NCI-H146 treated with DMSO at 0.1 percent for 48 hours (cell line): Measurements from ENCODE around the gene ANKRD35.
A peak's percentile ranks its signal among the peaks of the same experiment; 100 is the strongest.

Experiments used
- DNase-seq: peaks from one replicate; lab custom pipeline; 2025; ENCODE audit not compliant: unreplicated experiment; lab: John Stamatoyannopoulos, UW

Gene ANKRD35

DNA sequence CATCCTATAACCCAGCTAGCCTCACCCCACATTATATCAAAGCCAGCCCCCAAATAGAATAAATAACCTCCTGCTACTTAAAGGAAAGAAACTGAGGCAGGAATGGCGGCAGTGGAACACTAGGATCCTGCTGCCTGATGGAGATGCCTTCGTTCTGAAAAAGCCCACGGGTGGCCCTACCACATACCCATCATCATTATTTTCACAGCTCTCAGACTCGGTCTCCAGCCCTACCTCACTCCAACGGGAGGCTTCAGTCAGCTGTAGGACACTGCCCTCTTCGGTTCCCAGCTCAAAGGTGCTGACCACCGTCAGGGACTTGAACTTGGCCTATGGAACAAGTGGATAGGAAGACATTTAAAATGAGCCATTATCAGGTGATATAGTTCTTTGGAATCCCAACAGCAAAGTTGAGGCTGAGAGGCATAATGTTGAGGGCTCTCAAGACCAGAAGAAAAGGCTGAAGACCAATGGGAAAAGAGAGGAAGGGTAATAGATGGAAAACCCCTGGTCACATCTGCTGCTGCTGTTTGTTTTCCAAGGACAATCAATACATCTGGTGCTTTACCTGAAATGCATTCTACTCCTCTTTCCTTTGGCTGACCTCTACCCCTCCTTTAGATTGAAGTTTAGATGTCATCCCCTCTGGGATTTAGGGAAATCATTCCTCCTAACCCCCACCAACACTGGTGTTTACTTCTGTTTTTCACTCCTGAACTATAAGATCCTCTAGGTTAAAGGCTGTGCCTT is 7.8 kb upstream of the ANKRD35 start:
- no peak for DNase-seq

DNA sequence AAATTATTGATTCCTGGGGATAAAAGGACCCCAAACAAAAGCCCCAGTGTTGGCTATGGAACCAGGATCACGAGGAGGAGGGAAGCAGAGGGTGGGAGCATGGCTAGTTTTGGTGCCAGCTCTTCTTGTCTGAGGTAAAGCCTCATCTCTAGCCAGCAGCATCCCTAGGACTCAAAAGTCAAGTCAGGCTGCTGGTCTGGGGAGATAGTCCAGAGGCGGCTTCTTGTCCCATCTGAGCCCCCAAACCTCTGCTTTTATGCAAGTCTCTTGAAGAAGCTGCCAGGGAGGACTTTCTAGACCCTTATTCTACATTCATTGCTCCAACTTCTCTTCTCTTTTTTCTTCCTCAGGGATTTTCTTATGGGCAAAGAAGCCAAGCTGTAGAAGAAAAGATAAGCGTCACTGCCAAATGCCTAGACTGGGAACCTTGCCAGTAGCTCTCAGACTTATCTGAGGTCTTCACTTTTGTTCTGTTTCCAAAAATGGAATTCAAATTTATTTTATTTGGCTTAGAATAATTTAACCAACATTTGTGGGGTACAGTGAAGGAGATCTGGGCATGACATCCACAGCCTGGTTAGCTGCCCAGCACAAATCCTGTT is 6.9 kb upstream of the ANKRD35 start:
- no peak for DNase-seq

DNA sequence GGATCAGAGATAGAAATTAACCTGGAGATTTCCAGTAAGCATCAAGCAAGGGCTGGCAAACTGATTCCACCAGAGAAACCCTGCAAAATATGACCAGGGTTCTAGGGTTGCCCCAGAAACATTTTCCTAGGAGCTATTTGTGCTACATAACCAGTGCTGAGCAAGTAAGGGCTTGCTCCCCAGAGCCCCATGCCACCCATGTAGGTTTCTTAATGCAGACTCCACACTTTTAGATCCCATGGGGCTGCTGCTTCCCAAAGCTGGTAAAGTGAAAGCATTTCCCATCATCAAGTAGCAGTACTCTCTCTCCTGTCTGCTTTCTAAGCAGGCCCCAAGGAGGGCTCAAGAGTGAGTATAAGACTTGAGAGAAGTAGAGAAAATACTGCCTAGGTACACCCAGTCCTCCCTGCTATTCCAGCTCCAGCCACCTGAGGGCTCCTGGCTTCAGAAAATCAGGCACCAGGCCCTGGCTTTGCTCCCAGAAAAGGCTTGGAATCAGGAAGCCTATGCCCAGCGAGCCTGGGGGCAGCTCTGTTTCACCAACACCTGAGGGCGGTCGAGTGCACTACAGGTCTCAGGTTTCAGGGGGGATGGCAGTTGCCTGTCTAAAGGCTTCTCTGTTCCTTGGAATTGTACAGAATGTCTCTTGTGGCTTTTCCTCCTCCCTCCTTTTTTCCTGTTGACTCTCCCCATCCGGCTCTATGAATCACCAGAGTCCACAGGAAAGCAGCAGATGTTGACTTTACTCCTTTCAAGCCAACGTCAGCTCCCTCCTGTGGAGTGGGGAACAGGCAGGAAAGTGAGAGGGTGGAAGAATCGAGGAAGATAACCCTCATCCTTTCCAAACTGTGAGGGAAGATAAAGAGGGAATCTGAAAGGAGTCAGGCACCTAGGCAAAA is 6.2 kb upstream of the ANKRD35 start:
- peak; percentile 98 for DNase-seq

DNA sequence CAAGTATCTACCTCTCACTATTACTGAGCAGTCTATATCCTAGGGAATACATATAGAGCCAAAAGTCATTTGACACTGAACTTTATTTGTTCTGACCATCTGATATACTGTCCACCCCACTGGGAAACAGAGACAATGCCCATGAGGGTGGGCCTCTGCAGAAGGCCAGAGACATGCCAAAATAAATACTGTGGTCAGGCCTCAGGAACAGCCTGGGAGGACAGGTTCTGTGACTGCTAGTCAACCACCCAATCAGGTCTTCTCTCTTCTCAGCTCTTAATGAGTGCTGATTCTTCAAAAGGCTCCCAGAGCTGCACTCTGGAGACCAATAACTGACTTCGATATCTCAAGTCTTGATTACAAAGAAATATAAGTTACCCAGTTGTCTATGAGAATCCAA is 5.5 kb upstream of the ANKRD35 start:
- DNase-seq, result peak; percentile 54

DNA sequence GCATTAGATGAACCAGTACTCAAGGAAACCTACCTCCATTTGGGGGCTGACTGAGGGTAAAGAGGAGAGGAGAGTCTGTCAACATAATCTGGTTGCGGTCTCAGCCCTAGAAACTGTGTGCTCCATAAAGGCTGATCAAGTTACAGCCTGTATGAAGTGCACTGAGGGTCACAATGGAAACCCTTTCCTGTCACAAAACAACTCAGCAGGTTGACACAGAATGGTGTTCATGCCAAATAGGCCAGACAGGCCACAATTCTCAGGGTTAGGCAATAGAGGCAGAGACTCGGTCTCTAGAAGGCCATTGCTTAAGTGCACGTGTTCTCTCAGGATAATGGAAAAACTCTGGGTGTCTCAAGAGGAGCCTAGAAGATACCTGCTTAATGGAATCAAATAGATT is 4.1 kb upstream of the ANKRD35 start:
- DNase-seq, result peak; percentile 43

DNA sequence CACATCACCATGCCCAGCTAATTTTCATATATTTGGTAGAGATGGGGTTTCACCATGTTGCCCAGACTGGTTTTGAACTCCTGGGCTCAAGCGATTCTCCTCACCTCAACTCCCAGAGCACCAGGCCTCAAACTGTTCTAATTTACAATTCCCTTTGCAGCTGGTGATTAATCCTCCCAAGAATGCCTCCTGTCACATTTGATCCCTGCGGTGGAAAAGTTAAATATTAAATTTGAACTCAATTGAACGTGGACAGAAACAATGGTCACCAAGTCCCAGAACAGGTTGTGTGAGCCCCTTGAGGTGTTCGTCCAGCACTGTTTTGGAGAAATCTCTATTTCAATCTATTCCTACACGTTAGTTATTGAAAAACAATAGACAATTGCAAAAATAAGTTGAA is 2.0 kb upstream of the ANKRD35 start:
- no peak for DNase-seq

DNA sequence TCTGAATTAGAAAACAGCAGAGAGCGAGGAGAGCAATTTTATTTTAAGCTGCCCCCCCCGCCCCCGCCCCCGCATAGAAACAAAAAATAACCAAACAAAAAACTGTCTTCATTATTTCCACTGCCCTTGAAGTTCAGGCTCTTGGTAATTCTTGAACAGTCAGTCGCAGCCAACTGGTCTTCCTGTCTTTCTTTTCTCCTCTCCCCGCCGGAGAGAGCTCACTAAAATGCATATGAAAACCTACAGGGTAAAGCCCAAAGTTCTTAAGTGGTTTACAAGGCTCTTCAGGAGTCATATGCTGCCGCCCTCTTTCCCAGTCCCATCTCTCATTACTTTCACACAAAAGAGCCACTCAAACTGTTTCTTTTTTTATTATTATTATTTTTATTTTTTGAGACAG is 1.1 kb upstream of the ANKRD35 start:
- no peak for DNase-seq

DNA sequence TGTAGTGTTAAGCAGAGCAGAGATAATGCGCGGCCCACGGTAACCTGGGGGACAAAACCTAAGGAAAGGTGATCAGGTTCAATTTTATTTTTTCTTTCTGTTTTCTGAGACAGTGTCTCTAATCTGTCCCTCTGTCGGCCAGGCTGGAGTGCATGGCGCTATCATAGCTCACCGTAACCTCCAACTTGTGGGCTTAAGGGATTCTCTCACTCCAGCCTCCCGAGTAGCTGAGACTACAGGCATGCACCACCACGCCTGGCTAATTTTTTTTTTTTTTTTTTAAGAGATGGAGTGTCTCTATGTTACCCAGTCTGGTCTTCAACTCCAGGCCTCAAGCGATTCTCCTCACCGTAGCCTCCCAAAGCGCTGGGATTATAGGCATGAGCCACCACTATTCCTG is 724 bp upstream of the ANKRD35 start:
- no peak for DNase-seq

DNA sequence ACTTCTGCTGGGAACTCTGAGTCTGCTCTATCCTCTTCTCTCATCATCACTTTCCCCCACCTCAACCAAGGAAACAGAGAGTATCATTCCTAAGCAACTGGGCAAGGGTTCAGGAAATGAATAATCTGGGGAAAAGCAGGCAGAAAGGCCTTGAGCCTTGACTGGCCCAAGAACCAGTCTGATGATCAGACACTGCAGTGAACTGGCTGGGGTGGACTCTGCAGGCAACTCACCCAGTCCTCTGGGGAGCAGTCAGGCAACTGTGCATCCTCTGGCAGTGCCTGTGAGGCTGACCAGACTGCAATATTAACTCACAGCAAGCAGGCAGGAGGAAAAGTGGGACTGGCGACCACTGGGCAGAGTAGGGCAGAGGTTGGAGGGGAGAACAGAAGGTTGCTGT is 991 bp downstream of the ANKRD35 start:
- DNase-seq, result no peak

DNA sequence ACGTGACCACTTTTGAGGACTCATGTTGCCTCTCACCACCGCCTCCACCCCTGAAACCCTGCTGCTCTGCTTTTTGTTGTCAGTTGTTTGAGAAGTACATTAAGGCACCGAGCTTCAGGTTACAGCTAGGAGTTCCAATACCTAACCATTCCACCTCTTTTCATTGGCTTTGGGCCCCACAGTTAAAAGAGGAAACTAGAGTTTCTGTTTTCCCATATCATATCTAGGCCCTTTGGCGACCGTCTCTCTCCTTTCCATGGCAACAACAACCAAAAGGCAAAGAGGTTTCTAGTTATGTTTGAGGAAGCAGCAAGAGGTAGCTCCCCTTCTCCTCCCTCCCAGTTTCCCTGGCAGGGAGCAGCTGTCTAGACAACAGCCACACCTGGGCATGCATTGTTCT is 5.9 kb downstream of the ANKRD35 start:
- peak; percentile 98 for DNase-seq

DNA sequence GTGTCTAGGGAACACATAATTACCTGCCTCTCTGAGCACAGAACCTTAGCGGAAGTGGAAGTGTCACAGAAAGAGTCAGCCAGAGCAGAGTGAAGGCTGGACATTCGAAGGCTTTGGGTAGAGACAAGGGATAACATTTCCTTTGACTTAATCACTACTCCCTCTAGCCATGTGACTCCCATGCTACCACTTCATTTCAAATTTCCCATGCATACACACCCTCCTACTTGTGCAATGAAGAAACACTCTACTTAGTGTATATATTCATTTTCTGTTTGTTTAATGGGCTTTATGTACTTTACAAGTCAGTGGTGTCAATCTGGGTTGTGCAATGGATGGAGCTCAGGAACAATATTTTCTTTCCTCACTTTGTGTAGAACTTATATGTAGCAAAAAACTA is 6.9 kb downstream of the ANKRD35 start:
- no peak for DNase-seq

DNA sequence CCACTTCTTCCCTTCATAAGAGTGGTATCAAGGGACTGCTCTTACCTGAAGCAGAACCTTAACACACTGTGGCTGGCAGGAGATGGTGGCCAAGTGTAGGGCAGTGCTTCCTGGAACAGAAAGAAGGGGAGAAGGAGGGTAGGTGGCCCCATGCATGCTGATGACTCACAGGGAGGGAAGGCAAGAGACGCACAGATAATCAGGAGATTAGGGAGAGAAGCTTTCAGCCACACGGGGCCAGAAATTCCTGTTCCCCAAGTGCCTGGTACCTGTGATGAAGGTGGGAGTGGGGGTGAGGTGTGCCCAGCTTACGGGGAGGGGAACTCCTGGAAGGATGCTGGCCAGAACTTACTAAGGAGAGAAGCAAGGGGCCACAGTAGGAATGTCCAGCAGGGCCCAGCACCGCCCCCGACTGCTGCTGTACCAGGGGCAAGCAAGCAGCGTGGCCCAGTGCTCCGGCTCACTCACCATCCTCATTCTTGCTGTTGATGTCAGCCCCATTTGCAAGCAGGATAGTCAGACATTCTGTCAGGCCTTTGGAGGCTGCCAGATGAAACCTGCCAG is 7.7 kb downstream of the ANKRD35 start:
- DNase-seq, result no peak

DNA sequence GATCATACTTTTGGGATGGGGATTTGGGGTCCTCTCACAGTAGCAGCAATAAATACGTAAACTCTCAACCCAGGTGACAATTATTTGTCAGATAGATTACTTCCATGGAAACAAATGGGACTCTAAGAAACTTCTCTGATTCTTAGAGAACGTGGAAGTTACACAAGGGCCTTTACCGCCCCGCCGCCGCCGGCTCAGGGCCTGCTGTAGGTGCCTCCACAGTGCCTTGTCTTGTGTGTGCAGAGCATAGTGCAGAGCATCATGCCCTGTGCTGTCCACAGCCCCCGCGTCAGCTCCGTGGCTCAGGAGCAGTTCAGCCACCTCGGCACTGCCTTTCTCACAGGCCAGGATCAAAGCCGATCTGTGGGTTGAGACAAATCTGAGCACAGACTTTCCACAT is 11.0 kb downstream of the ANKRD35 start:
- no peak for DNase-seq

DNA sequence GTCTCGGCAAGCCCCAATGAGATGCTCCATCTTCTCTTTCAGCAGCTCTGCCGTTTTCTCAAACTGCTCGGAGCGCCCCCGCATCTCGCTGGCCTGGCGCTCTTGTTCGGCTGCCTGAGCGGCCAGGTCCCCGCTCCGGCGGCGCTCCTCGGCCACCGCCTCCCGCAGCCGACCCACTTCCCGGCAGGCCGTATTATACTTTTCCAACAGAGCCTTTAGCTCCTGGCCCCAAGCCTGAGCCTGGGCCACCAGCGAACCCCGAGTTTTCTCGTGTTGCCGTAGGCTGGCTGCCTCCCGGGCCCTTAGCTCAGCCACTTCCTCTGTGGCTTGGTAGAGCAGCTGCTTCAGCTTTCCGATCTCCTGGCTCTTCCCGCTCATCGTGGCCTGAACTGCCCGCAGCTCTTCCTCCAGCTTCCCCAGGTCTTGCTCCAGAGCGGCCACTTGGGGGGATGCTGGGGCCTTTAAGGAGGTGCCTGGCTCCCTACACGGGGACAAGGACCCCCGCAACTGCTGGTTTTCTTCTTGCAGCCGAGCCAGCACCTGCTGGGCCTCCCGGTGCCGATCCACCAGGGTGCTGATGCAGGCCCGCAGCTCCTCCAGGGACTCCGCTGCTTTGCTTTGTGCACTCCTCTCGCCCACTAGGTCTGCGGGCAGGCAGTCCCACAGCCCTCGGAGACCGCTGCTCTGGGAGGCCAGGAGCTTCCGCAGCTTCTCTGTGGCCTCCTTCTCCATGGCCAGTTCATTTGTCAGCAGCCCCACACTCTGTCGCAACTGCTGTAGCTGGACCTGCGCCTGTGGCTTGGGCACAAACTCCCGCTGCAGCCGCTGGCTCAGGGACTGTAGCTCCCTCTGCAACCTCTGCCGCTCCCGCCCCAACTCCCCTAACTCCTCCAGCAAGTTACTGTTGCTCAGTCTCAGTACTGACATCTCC is 13.4 kb downstream of the ANKRD35 start:
- DNase-seq, result no peak

DNA sequence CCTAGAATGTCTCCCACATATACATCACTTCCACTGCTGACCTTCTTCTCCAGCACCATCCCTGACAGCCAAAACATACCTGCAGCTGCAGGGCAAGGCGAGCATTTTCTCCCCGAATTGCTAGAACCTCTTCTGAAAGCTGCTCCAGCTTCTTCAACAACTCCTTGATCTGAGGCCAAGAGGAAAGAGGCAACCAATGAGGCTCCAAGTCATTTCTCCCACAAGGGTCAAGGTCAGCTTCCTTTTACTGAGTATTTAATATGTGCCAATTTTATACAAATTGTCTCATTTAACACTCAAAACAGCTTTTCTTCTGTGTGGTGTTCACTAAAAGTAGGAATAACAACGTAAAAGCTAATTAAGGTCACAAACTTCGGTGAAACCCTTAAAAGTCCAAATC is 17.4 kb downstream of the ANKRD35 start:
- no peak for DNase-seq

DNA sequence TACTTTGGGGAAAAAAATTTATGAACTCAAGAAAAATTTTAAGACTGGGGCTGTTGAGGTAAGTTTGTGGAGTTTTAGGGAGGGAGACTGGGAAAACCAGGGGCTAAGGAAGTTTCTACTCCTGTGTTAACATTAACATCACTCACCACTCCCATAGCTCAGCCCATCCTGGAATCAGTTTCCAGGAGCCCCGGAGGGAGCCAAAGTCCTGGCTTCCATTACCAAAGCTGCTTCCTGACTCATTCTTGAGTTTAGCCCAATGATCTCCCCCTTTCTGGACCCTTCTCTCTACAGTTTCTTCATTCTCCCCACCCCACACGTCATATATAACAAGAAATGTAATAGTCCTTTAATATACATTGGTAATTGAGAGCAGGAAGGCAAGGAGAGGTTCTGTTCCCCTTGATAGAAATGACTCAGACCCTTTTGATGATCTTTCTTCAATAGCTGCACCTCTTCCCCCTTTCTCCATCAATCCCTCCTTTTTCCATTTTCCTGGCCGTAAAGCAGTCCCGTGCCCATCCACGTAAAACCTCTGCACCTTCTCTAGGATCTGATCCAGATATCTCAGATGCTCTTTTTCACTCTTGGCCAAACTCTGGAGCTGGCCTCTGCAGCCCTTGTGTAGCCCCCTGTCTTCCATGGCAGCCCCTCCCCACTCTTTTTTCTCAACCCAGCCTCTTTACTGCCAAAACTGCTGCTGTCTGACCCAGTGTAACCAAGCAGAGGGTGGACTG is 22.2 kb downstream of the ANKRD35 start:
- DNase-seq, result no peak

DNA sequence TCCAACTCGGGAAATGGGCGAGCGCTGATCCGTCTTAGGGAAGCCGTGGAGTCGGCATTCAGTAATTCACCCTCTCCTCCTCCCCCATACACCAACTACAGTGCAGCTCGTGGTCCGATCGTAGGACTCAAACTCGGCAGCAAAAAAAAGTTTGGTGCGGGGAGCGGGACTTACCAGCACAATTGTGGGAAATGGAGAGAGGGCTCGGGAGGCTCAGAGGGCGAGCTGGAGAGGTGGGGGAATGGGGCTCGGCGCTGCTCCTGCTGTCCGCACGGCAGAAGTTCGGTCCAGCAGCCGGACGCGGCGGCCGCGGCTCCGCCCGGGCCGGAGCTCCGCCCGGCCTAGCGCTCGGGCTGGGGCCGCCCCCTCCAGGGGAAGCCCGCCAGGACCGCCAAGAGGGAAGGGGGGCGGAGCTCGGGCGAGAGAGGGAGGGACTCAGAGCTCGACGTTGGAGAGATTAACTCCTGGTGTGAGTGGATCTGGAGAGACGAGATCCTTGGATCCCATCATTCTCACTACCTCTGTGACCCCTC is 26.1 kb downstream of the ANKRD35 start:
- peak; percentile 50 for DNase-seq

DNA sequence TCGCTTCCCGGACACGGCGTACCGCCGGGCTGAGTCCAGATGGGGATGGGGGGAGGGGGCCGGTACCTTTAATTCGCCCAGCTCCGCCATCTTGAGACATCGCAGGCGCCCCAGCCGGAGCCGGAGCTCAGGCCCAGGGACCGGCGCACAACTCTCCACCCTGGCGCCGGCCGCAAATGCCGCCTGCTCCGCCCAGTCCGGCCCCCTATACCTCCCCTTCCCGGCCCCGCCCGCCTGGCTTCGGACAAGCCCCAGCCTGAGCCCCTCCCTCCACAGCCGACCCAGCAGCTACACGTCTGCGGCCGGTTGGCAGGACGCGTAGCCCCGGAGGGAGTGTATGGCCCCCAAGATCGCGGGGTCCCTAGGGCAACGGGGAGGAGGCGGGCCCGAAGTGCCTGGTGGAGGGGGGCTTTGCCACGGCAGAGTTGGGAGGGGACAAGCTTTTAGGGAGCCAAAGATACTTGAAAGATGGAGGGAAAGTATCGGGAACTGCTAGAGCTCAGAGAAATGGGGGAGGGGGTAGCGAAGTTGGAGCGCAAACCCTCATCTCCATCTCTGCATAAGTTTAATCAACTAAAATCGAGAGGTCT is 26.7 kb downstream of the ANKRD35 start, which contains the start of gene PIAS3:
PIAS3 (minus strand) TSS at position 181 of the 590 bp plus-strand sequence; CDS start at position 90, 91 bp downstream.
- peak; percentile 77 for DNase-seq
